Cardiac muscle cell (in vitro differentiated cells and primary cell): ENCODE data around the gene CDC42SE1. TPM values are rescaled to one million over a fixed set of nuclear protein-coding genes. Genes with fewer than 3 reads are reported as not detected.

ENCODE experiments used
- DNase-seq, 2 donors: peaks; one replicate each; pipeline versions ENCODE4 v3.0.0 to v3.0.0-alpha.2; 2010 to 2017; ENCODE audit warnings: low read depth in 1 of 2, low spot score in 1 of 2
- H3K27ac ChIP-seq: fragments of 200-600 bp; sonication (generic); 2 replicates; pipeline ENCODE4 v1.5.1; 2016
- H3K27me3 ChIP-seq: fragments of 200-600 bp; sonication (generic); 2 replicates; pipeline ENCODE4 v1.6.0; 2016; ENCODE audit warnings: control low read depth
- H3K36me3 ChIP-seq: fragments of 200-600 bp; sonication (generic); 2 replicates; pipeline ENCODE4 v1.5.1; 2016; ENCODE audit warnings: control low read depth
- H3K4me1 ChIP-seq: fragments of 200-600 bp; sonication (generic); 2 replicates; pipeline ENCODE4 v1.8.1; 2017; ENCODE audit warnings: low read depth, mild to moderate bottlenecking, mixed run types
- H3K4me3 ChIP-seq: fragments of 200-600 bp; sonication (generic); 2 replicates; pipeline ENCODE4 v1.5.1; 2016; ENCODE audit warnings: mild to moderate bottlenecking
- H3K9me3 ChIP-seq: fragments of 200-600 bp; sonication (generic); 2 replicates; pipeline ENCODE4 v1.5.1; 2017; ENCODE audit warnings: low read depth, mild to moderate bottlenecking, control low read depth
- CTCF ChIP-seq: IDR thresholded peaks from 2 replicates; pipeline ENCODE4 v1.5.1; 2012; ENCODE audit warnings: low read depth, mild to moderate bottlenecking, low read length
- polyA plus RNA-seq: library from polyadenylated mRNA; unstranded; fragments of >200 nt; fragmentation: Nextera tagmentation; extraction: Ambion mirVana; gene quantifications from 2 replicates; pipeline ENCODE4 v1.2.1, GENCODE V29; 2016
- total RNA-seq: library from RNA; depleted of rRNA; stranded (reverse); fragments of >200 nt; gene quantifications from 2 replicates; pipeline ENCODE4 v1.2.3, GENCODE V29; 2016

The CDC42SE1 gene
- total and polyA plus RNA-seq, 2 experiments from 2014 or later, result 24.0 to 49.3 TPM

DNA sequence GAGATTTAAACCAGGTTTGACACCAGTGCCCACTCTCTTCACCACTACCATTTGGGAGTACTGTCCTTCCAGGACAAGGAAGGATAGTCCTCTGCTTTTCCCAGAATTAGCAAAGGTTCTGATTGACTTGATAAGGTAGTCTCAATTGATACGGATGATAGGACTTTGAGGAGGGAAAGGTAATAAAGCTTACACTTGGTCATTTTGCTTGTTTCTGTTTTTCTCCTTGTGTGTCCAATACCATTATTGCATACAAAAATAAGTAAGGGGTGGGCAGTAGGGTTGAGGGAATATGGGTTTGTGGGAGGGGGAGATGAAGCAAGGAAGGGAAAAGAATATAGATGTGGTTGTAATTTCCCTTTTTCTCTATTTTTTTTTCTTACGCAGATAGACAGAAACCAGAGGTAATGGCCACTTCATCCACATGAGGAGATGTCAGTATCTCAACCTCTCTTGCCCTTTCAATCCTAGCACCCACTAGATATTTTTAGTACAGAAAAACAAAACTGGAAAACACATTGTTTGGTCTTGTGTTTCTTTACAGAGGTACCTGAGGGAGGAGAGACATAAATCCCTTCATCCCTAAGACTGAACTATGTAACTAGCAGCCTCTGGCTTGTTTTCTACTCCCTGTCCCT, 9.3 kb downstream of the CDC42SE1 start:
- H3K36me3 ChIP-seq, result peaks cover 22% of the 10 kb centered on the region
- TF ChIP-seq CTCF, result no peak
- no peaks in the 10 kb centered on the region for H3K9me3 ChIP-seq
- peak overlapping the region; percentile 42 for H3K27ac ChIP-seq
- H3K4me1 ChIP-seq, result peaks cover 18% of the 10 kb centered on the region
- DNase-seq, result no peak
- H3K27me3 ChIP-seq, result no peaks in the 10 kb centered on the region
- H3K4me3 ChIP-seq, result no peak overlapping the region

GRCh38 chr1:151049458-151049857, 10.0 kb downstream of the CDC42SE1 start:
- Histone ChIP-seq H3K4me3 (no peak overlapping the region), H3K9me3 (no peaks in the 10 kb centered on the region), H3K36me3 (peaks cover 15% of the 10 kb centered on the region), H3K27ac (peak overlapping the region; percentile 42), H3K27me3 (no peaks in the 10 kb centered on the region), H3K4me1 (peaks cover 18% of the 10 kb centered on the region)
- DNase-seq, result no peak
- no peak for TF ChIP-seq CTCF

- Histone ChIP-seq H3K36me3 (peaks cover 8% of the 10 kb centered on the region), H3K4me3 (peak overlapping the region; percentile 65), H3K4me1 (peaks cover 18% of the 10 kb centered on the region), H3K9me3 (no peaks in the 10 kb centered on the region), H3K27me3 (no peaks in the 10 kb centered on the region), H3K27ac (no peak overlapping the region)
- TF ChIP-seq CTCF, result peak; percentile 10
- DNase-seq, result no peak
These were observed 10.8 kb downstream of the CDC42SE1 start for GRCh38 chr1:151048645-151049032.

DNA sequence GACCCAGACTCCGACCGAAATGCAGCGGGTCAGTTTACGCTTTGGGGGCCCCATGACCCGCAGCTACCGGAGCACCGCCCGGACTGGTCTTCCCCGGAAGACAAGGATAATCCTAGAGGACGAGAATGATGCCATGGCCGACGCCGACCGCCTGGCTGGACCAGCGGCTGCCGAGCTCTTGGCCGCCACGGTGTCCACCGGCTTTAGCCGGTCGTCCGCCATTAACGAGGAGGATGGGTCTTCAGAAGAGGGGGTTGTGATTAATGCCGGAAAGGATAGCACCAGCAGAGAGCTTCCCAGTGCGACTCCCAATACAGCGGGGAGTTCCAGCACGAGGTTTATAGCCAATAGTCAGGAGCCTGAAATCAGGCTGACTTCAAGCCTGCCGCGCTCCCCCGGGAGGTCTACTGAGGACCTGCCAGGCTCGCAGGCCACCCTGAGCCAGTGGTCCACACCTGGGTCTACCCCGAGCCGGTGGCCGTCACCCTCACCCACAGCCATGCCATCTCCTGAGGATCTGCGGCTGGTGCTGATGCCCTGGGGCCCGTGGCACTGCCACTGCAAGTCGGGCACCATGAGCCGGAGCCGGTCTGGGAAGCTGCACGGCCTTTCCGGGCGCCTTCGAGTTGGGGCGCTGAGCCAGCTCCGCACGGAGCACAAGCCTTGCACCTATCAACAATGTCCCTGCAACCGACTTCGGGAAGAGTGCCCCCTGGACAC, 11.3 kb downstream of the CDC42SE1 start:
- Histone ChIP-seq H3K27ac (peak overlapping the region; percentile 59), H3K9me3 (no peaks in the 10 kb centered on the region), H3K4me3 (peak overlapping the region; percentile 65), H3K27me3 (no peaks in the 10 kb centered on the region), H3K4me1 (peaks cover 18% of the 10 kb centered on the region), H3K36me3 (peaks cover 3% of the 10 kb centered on the region)
- DNase-seq, result peak; percentile 69 to 79
- peak; percentile 58 for TF ChIP-seq CTCF

DNA sequence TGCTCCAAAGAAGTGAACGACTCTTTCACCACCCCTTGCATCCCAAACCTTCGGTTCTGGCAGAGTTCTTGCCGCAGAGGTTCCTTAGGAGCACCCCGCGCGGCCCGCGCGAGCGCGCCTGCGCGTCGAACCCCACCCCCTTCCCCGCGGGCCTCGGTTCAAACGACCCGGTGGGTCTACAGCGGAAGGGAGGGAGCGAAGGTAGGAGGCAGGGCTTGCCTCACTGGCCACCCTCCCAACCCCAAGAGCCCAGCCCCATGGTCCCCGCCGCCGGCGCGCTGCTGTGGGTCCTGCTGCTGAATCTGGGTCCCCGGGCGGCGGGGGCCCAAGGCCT, 11.9 kb downstream of the CDC42SE1 start, which contains the start of gene C1orf56:
Gene C1orf56 (plus strand): TSS at position 161 of the 334 bp plus-strand sequence. CDS start 97 bp downstream, at position 258.
- H3K4me3 ChIP-seq, result peak within 1 kb of the TSS; percentile 65
- H3K27me3 ChIP-seq, result no peaks in the 10 kb centered on the region
- H3K27ac ChIP-seq, result peak within 1 kb of the TSS; percentile 59
- no peaks in the 10 kb centered on the region for H3K36me3 ChIP-seq
- TF ChIP-seq CTCF, result no peak
- H3K9me3 ChIP-seq, result no peaks in the 10 kb centered on the region
- H3K4me1 ChIP-seq, result peaks cover 18% of the 10 kb centered on the region
- peak; percentile 77 to 82 for DNase-seq
